Liver (tissue), 9 donors: Measurements from ENCODE around the gene TMUB1. TPM values are rescaled to one million over a fixed set of nuclear protein-coding genes. Genes with fewer than 3 reads are reported as not detected.

Source experiments
- DNase-seq: peaks from one replicate; pipeline ENCODE4 v3.0.0-alpha.2; 2017; ENCODE audit warnings: low spot score
- H3K27ac ChIP-seq, 2 donors: one replicate each; pipeline ENCODE4 v1.7.0; 2013; ENCODE audit warnings: inconsistent platforms in 2 of 2, low read length in 2 of 2, control low read depth in 1 of 2, low read depth in 1 of 2, mild to moderate bottlenecking in 1 of 2
- H3K27me3 ChIP-seq, 4 donors: one replicate each; pipeline versions ENCODE4 v1.6.1 to v1.7.0; 2013; ENCODE audit warnings: low read length in 3 of 4, inconsistent platforms in 1 of 4, mild to moderate bottlenecking in 1 of 4, moderate library complexity in 1 of 4; ENCODE audit not compliant: control insufficient read depth in 4 of 4, insufficient read depth in 4 of 4
- H3K36me3 ChIP-seq, 4 donors: one replicate each; pipeline versions ENCODE4 v1.6.1 to v1.7.0; 2013; ENCODE audit warnings: low read length in 3 of 4, mild to moderate bottlenecking in 3 of 4, low read depth in 1 of 4, moderate library complexity in 1 of 4; ENCODE audit not compliant: control insufficient read depth in 4 of 4, insufficient read depth in 3 of 4
- H3K4me1 ChIP-seq, 4 donors: one replicate each; pipeline versions ENCODE4 v1.6.1 to v1.7.0; 2013; ENCODE audit warnings: low read length in 3 of 4, mild to moderate bottlenecking in 3 of 4, moderate library complexity in 1 of 4; ENCODE audit not compliant: control insufficient read depth in 4 of 4, insufficient read depth in 4 of 4
- H3K4me3 ChIP-seq, 3 donors: one replicate each; pipeline versions ENCODE4 v1.6.1 to v1.7.0; 2013; ENCODE audit warnings: low read length in 3 of 3, control low read depth in 1 of 3, low read depth in 1 of 3, mild to moderate bottlenecking in 1 of 3
- H3K9ac ChIP-seq, 2 donors: one replicate each; pipeline ENCODE4 v1.7.0; 2013; ENCODE audit warnings: low read length in 2 of 2, mild to moderate bottlenecking in 2 of 2, moderate library complexity in 2 of 2, control low read depth in 1 of 2, low read depth in 1 of 2
- H3K9me3 ChIP-seq, 4 donors: one replicate each; pipeline versions ENCODE4 v1.6.1 to v1.7.0; 2013; ENCODE audit warnings: low read length in 3 of 4; ENCODE audit not compliant: control insufficient read depth in 4 of 4
- EGR1 ChIP-seq, 2 donors: IDR thresholded peaks; 2 replicates each; pipeline ENCODE4 v1.6.1; 2016 to 2018; ENCODE audit warnings: antibody characterized with exemption in 2 of 2, low read depth in 2 of 2
- FOXA2 ChIP-seq: IDR thresholded peaks from 2 replicates; pipeline ENCODE4 v1.6.1; 2016; ENCODE audit warnings: antibody characterized with exemption
- GABPA ChIP-seq, 2 donors: IDR thresholded peaks in 1 of 2; conservative IDR thresholded peaks in 1 of 2; 2 replicates each; pipeline ENCODE4 v1.6.1; 2016; ENCODE audit warnings: antibody characterized with exemption in 2 of 2, mild to moderate bottlenecking in 1 of 2, moderate library complexity in 1 of 2
- HNF4A ChIP-seq, 2 donors: conservative IDR thresholded peaks; 2 replicates each; pipeline ENCODE4 v1.6.1; 2016; ENCODE audit warnings: antibody characterized with exemption in 2 of 2, mild to moderate bottlenecking in 2 of 2
- HNF4G ChIP-seq: IDR thresholded peaks from 2 replicates; pipeline ENCODE4 v1.6.1; 2016; ENCODE audit warnings: antibody characterized with exemption
- JUND ChIP-seq, 2 donors: IDR thresholded peaks; 2 replicates each; pipeline ENCODE4 v1.6.1; 2016; ENCODE audit warnings: antibody characterized with exemption in 2 of 2
- MAX ChIP-seq: IDR thresholded peaks from 2 replicates; pipeline ENCODE4 v1.6.1; 2016; ENCODE audit warnings: antibody characterized with exemption
- RAD21 ChIP-seq, 2 donors: IDR thresholded peaks; 2 replicates each; pipeline ENCODE4 v1.6.1; 2016; ENCODE audit warnings: antibody characterized with exemption in 2 of 2, mild to moderate bottlenecking in 2 of 2
- REST ChIP-seq: IDR thresholded peaks from 2 replicates; pipeline ENCODE4 v1.6.1; 2016; ENCODE audit warnings: antibody characterized with exemption, mild to moderate bottlenecking
- RXRA ChIP-seq, 2 donors: IDR thresholded peaks; 2 replicates each; pipeline ENCODE4 v1.6.1; 2017 to 2018; ENCODE audit warnings: antibody characterized with exemption in 2 of 2, mild to moderate bottlenecking in 1 of 2
- TAF1 ChIP-seq: conservative IDR thresholded peaks from 2 replicates; pipeline ENCODE4 v1.6.1; 2016; ENCODE audit warnings: antibody characterized with exemption, mild to moderate bottlenecking
- YY1 ChIP-seq: IDR thresholded peaks from 2 replicates; pipeline ENCODE4 v1.6.1; 2016; ENCODE audit warnings: antibody characterized with exemption, mild to moderate bottlenecking
- WGBS: extraction: QIAGEN DNeasy Blood & Tissue Kit; methylation state at CpG from one replicate; pipeline ENCODE4 v1.1.7; 2013; 5-methylcytosine and 5-hydroxymethylcytosine counted together
- polyA plus RNA-seq, 2 donors: library from polyadenylated mRNA; stranded (reverse) in 1 of 2; unstranded in 1 of 2; fragments of 200-250 nt in 1 of 2; fragments of >200 nt in 1 of 2; fragmentation: Nextera tagmentation in 1 of 2; extraction: Ambion mirVana in 1 of 2; gene quantifications; one replicate each; pipeline versions ENCODE4 v1.2.1 to v1.2.3, GENCODE V29; 2013 to 2015
- total RNA-seq, 2 donors: library from RNA; depleted of rRNA; stranded (reverse); fragments of >200 nt; gene quantifications; one replicate each; pipeline ENCODE4 v1.2.3, GENCODE V29; 2014
- TF ChIP-seq, protein P1 (sequence below): fragments of 150-350 bp; IDR thresholded peaks from 2 replicates; pipeline ENCODE4 v1.5.1; 2017; ENCODE audit warnings: improper control_type of control experiment, low read depth, low read length; ENCODE audit not compliant: missing input control
- donor health status: healthy.
- donor health status: healthy.
- donor health status: healthy.
- donor health status: healthy.
- donor health status: healthy.

TMUB1 gene
- total and polyA plus RNA-seq, 4 donors, result 15.1 to 51.7 (median 30.5) TPM

- Histone ChIP-seq H3K4me3 (no peak overlapping the region), H3K4me1 (peaks cover 5 to 8% (median 6%) of the 10 kb centered on the region in 4 donors), H3K27me3 (no peaks in the 10 kb centered on the region), H3K27ac (no peak overlapping the region), H3K9ac (no peak overlapping the region), H3K9me3 (no peaks in the 10 kb centered on the region), H3K36me3 (peaks cover 0 to 22% (median 5%) of the 10 kb centered on the region in 4 donors)
- WGBS, result 93% methylated on average over 17 of the region's 17 CpGs
- no peak for DNase-seq
- TF ChIP-seq GABPA (IDR thresholded peaks at IDR 0.05 in 1 of 2, conservative IDR thresholded peaks at IDR 0.05 in 1 of 2), result no peak
- no peak for TF ChIP-seq REST
- TF ChIP-seq EGR1 (IDR thresholded peaks at IDR 0.05; ENCODE audit: low read depth in 2 of 2), result no peak
- no peak for TF ChIP-seq YY1
- TF ChIP-seq TAF1, result no peak
- no peak for TF ChIP-seq FOXA2
- no peak for TF ChIP-seq RXRA (IDR thresholded peaks at IDR 0.05)
- TF ChIP-seq HNF4A (conservative IDR thresholded peaks at IDR 0.05), result no peak
- no peak for TF ChIP-seq MAX
- TF ChIP-seq, protein P1, sequence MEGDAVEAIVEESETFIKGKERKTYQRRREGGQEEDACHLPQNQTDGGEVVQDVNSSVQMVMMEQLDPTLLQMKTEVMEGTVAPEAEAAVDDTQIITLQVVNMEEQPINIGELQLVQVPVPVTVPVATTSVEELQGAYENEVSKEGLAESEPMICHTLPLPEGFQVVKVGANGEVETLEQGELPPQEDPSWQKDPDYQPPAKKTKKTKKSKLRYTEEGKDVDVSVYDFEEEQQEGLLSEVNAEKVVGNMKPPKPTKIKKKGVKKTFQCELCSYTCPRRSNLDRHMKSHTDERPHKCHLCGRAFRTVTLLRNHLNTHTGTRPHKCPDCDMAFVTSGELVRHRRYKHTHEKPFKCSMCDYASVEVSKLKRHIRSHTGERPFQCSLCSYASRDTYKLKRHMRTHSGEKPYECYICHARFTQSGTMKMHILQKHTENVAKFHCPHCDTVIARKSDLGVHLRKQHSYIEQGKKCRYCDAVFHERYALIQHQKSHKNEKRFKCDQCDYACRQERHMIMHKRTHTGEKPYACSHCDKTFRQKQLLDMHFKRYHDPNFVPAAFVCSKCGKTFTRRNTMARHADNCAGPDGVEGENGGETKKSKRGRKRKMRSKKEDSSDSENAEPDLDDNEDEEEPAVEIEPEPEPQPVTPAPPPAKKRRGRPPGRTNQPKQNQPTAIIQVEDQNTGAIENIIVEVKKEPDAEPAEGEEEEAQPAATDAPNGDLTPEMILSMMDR, result no peak
- no peak for TF ChIP-seq HNF4G
- no peak for TF ChIP-seq RAD21 (IDR thresholded peaks at IDR 0.05)
- TF ChIP-seq JUND (IDR thresholded peaks at IDR 0.05), result no peak
Observed at GRCh38 chr7:151032936-151033863, 50.1 kb downstream of the TMUB1 start.

Other genes with a start within 250 kb of the TMUB1 start
- gene AOC1, start 231.0 kb downstream of the TMUB1 start, total RNA-seq, result under 1 TPM in 1 of 2 donors, not detected in 1; 0.08 TPM
- under 1 TPM in 1 of 2 donors, not detected in 1; 0.01 TPM for gene AOC1, start 231.0 kb downstream of the TMUB1 start, polyA plus RNA-seq
- gene KCNH2, start 105.2 kb downstream of the TMUB1 start, total RNA-seq, result 10 to 100 TPM in 1 of 2 donors, under 1 TPM in 1; 0.33 to 74.6 TPM
- gene KCNH2, start 105.2 kb downstream of the TMUB1 start, polyA plus RNA-seq, result under 1 TPM in 1 of 2 donors, not detected in 1; 0.18 TPM
- 1 to 10 TPM; 5.4 to 6.1 TPM for gene NOS3, start 92.5 kb downstream of the TMUB1 start, total RNA-seq
- gene NOS3, start 92.5 kb downstream of the TMUB1 start, polyA plus RNA-seq, result 1 to 10 TPM; 1.6 to 4.9 TPM
- not detected for gene ATG9B, start 59.0 kb downstream of the TMUB1 start, total RNA-seq
- gene ATG9B, start 59.0 kb downstream of the TMUB1 start, polyA plus RNA-seq, result under 1 TPM in 1 of 2 donors, not detected in 1; 0.61 TPM
- gene ABCB8, start 55.0 kb downstream of the TMUB1 start, total RNA-seq, result 10 to 100 TPM; 12.4 to 28.3 TPM
- 10 to 100 TPM; 16.7 to 30.2 TPM for gene ABCB8, start 55.0 kb downstream of the TMUB1 start, polyA plus RNA-seq
- gene ASIC3, start 35.0 kb downstream of the TMUB1 start, total RNA-seq, result 1 to 10 TPM in 1 of 2 donors, under 1 TPM in 1; 0.05 to 1.0 TPM
- gene ASIC3, start 35.0 kb downstream of the TMUB1 start, polyA plus RNA-seq, result under 1 TPM; 0.22 to 0.55 TPM
- 1 to 10 TPM; 4.0 to 8.8 TPM for gene CDK5, start 25.6 kb downstream of the TMUB1 start, total RNA-seq
- gene CDK5, start 25.6 kb downstream of the TMUB1 start, polyA plus RNA-seq, result 1 to 10 TPM; 6.0 to 9.0 TPM
- gene SLC4A2, start 23.9 kb downstream of the TMUB1 start, total RNA-seq, result 10 to 100 TPM; 27.5 to 73.2 TPM
- gene SLC4A2, start 23.9 kb downstream of the TMUB1 start, polyA plus RNA-seq, result 10 to 100 TPM; 72.0 to 98.8 TPM
- 10 to 100 TPM; 31.1 to 62.8 TPM for gene FASTK, start 2.7 kb downstream of the TMUB1 start, total RNA-seq
- gene FASTK, start 2.7 kb downstream of the TMUB1 start, polyA plus RNA-seq, result 10 to 100 TPM; 33.9 to 53.4 TPM
- gene AGAP3, start 3.0 kb upstream of the TMUB1 start, total RNA-seq, result 10 to 100 TPM in 1 of 2 donors, 1 to 10 TPM in 1; 3.9 to 27.0 TPM
- gene AGAP3, start 3.0 kb upstream of the TMUB1 start, polyA plus RNA-seq, result 10 to 100 TPM; 10.1 to 25.2 TPM
- not detected for gene GBX1, start 84.2 kb upstream of the TMUB1 start, total RNA-seq
- gene GBX1, start 84.2 kb upstream of the TMUB1 start, polyA plus RNA-seq, result not detected
- not detected for gene ASB10, start 103.8 kb upstream of the TMUB1 start, total RNA-seq
- not detected for gene ASB10, start 103.8 kb upstream of the TMUB1 start, polyA plus RNA-seq
- gene H2BK1, start 127.0 kb upstream of the TMUB1 start, total RNA-seq, result not detected
- gene H2BK1, start 127.0 kb upstream of the TMUB1 start, polyA plus RNA-seq, result not detected
- 10 to 100 TPM; 11.2 to 15.6 TPM for gene ABCF2, start 143.7 kb upstream of the TMUB1 start, total RNA-seq
- gene ABCF2, start 143.7 kb upstream of the TMUB1 start, polyA plus RNA-seq, result 1 to 10 TPM; 6.3 to 9.9 TPM
- gene CHPF2, start 149.0 kb upstream of the TMUB1 start, total RNA-seq, result 10 to 100 TPM; 16.7 to 19.7 TPM
- 10 to 100 TPM in 1 of 2 donors, 1 to 10 TPM in 1; 4.1 to 19.5 TPM for gene CHPF2, start 149.0 kb upstream of the TMUB1 start, polyA plus RNA-seq
- gene SMARCD3, start 165.2 kb upstream of the TMUB1 start, total RNA-seq, result 1 to 10 TPM; 2.1 to 5.6 TPM
- gene SMARCD3, start 165.2 kb upstream of the TMUB1 start, polyA plus RNA-seq, result 1 to 10 TPM; 1.8 to 2.2 TPM